Measurements from ENCODE around the gene NDUFA1. TPM values are rescaled to one million over a fixed set of nuclear protein-coding genes. Genes with fewer than 3 reads are reported as not detected.

Gene NDUFA1
- total and polyA plus RNA-seq, 2 of the 13 experiments (the other 11 are each of a cell fraction or from before 2014, with no cell fraction given) = 150 to 167 TPM

DNA sequence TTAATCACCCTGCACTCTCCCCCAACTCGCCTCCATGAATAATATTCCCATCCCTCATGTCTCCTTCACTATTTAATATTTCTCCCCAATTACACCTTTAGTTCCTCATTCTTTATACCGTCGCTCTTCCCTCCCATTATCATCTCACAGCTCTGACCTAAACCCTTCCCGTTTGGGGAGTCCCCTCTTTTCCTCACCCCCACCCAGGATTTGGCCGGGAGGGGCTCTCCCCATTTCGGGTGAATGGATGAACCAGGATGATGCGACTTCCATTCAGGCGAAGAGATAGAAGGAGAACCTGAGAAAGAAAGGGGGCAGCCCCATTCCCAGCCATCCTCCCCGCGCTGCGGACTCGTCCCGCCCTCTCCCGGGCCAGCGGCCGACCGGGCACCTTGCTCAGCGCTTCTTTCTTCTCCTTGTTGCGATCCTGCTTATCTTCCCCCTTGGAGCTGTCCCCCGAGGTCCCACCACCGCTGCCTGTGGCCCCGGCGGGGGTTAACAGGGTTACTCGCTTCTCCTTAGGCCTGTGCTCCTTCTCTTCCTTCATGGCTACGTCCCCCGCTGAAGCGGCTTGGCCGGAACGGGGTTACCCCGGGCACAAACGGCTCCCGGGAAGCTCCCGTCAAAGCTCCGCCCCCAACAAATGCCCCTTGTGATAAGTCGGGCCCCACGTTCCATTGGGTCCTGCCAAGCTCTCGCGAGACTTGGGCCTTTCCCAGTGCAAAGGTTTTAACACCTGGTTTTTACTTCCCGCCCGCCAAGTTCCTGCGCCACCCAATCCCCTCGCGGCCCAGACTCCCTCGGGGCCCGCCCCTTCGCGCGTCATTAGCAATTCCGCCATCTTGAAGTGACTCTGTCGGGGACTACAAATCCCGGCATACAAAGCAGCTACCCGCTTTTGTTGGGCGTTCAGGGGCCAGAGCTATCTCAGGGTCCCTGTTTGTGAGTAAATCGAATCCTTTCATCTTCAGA is 19.0 kb upstream of the NDUFA1 start, which contains the start of gene UPF3B:
Gene UPF3B, minus strand, starts transcription at position 582 of the 972 bp plus-strand sequence. Its CDS starts 35 bp downstream, at position 547.
- Histone ChIP-seq H3K4me1 (ENCODE audit: insufficient read depth, low read length) (0 out of 2 replicates have a peak, but pooled peaks cover 27% of the 10 kb centered on the region), H3K4me2 (ENCODE audit: low read depth, low read length) (peak within 1 kb of the TSS; percentile 69), H3K27ac (ENCODE audit: extremely low read length, insufficient read depth, low read length) (peak within 1 kb of the TSS; percentile 89), H3K36me3 (replicated peaks in 1 of 2; ENCODE audit: control insufficient read depth in 1 of 2, insufficient read depth in 2 of 2, low read length in 2 of 2) (no peaks in the 10 kb centered on the region; a peak in 2 of 5 replicates), H3K9ac (ENCODE audit: insufficient read depth, low read depth, low read length) (peak within 1 kb of the TSS; percentile 86), H3K9me3 (ENCODE audit: low read length) (no peaks in the 10 kb centered on the region), H3K79me2 (ENCODE audit: insufficient read depth, low read length) (peaks cover 14% of the 10 kb centered on the region), H2AFZ (ENCODE audit: low read length) (peak within 1 kb of the TSS; percentile 42), H3K4me3 (replicated peaks in 1 of 3; ENCODE audit: insufficient read depth in 1 of 3, low read depth in 2 of 3, low read length in 3 of 3) (peak within 1 kb of the TSS; percentile 63 to 83 (median 80)), H3K27me3 (ENCODE audit: control insufficient read depth in 1 of 2, insufficient read depth in 2 of 2, low read length in 2 of 2) (no peaks in the 10 kb centered on the region), H4K20me1 (ENCODE audit: insufficient read depth, low read length) (no peaks in the 10 kb centered on the region)
- ChIA-PET POLR2A (interaction anchor here (0.6 to 3.2 kb wide), 15 partner anchors 9 to 709 kb away, joined by 3 to 78 read pairs (median 3); partner anchors contain the start of genes NDUFA1, RNF113A, RPL39 and SEPTIN6), CTCF (ENCODE audit: low intra/inter-chr PET ratio, low total read pairs) (no interaction called here)
- intact Hi-C loops (cut with micrococcal nuclease; ENCODE audit: unreplicated experiment) (loop anchor here (1.0 to 2.0 kb wide), 2 partner anchors 18 to 91 kb away; partner anchors contain the start of genes NDUFA1, NKAP and RNF113A), in situ Hi-C loops (cut with HindIII; ENCODE audit: extremely low pct_ligation_motif_present, low pct_unique_long_range_greater_than_20kb) (no loop called here)
- ATAC-seq (peak; percentile 96), DNase-seq (ENCODE audit: low spot score) (peak; percentile 97), FAIRE-seq (peak; percentile 74)
- WGBS (ENCODE audit: low lambda C conversion rate) = 1% methylated on average over 16 of the region's 54 CpGs
- no TSS peak for BruUV-seq (replicated peaks)
- TF ChIP-seq ATF1 (CRISPR knock-in tag; IDR thresholded peaks at IDR 0.05) (peak; percentile 74), SETDB1 (CRISPR knock-in tag; IDR thresholded peaks at IDR 0.05; ENCODE audit: borderline replicate concordance) (no peak), THYN1 (CRISPR knock-in tag; IDR thresholded peaks at IDR 0.05; ENCODE audit: borderline replicate concordance, low read depth) (no peak), FOXO4 (CRISPR knock-in tag; conservative IDR thresholded peaks at IDR 0.05) (no peak), STAT5B (CRISPR knock-in tag; IDR thresholded peaks at IDR 0.05) (no peak), TRAFD1 (CRISPR knock-in tag; IDR thresholded peaks at IDR 0.05; ENCODE audit: borderline replicate concordance) (no peak), NCOA2 (CRISPR knock-in tag; IDR thresholded peaks at IDR 0.05) (no peak), ZNF572 (CRISPR knock-in tag; IDR thresholded peaks at IDR 0.05) (no peak), FOXC1 (CRISPR knock-in tag; IDR thresholded peaks at IDR 0.05; ENCODE audit: borderline replicate concordance) (no peak), MBNL3 (CRISPR knock-in tag; conservative IDR thresholded peaks at IDR 0.05) (no peak), PCBP2 (optimal IDR thresholded peaks at IDR 0.05; ENCODE audit: low read depth, low read length, poor library complexity, severe bottlenecking) (no peak), GABPA (IDR thresholded peaks at IDR 0.05; ENCODE audit: low read depth, low read length) (no peak), GABPA (CRISPR knock-in tag; IDR thresholded peaks at IDR 0.05; ENCODE audit: low read depth) (peak; percentile 73), AHR (CRISPR knock-in tag; IDR thresholded peaks at IDR 0.05) (no peak), ONECUT2 (CRISPR knock-in tag; IDR thresholded peaks at IDR 0.05) (no peak), ERF (CRISPR knock-in tag; IDR thresholded peaks at IDR 0.05) (0 out of 2 replicates have a peak, but pooled peaks have one; percentile 14), ZNF230 (CRISPR knock-in tag; IDR thresholded peaks at IDR 0.05) (no peak), RFX5 (IDR thresholded peaks at IDR 0.05; ENCODE audit: low read depth, low read length) (no peak), DNMT3B (CRISPR knock-in tag; conservative IDR thresholded peaks at IDR 0.05) (no peak), ZBTB7B (CRISPR knock-in tag; IDR thresholded peaks at IDR 0.05) (no peak), ZFP82 (CRISPR knock-in tag; IDR thresholded peaks at IDR 0.05; ENCODE audit: borderline replicate concordance) (no peak), ZNF101 (CRISPR knock-in tag; IDR thresholded peaks at IDR 0.05; ENCODE audit: borderline replicate concordance, low read depth) (no peak)

Measured in HepG2 (cell line).